Embryonic facial prominence (tissue), 1 donor: ENCODE results near the gene NR6A1.

Source experiments
- DNase-seq: peaks from one replicate; pipeline ENCODE4 v3.0.0-alpha.2; 2016; ENCODE audit errors: extremely low spot score

Gene NR6A1

DNA sequence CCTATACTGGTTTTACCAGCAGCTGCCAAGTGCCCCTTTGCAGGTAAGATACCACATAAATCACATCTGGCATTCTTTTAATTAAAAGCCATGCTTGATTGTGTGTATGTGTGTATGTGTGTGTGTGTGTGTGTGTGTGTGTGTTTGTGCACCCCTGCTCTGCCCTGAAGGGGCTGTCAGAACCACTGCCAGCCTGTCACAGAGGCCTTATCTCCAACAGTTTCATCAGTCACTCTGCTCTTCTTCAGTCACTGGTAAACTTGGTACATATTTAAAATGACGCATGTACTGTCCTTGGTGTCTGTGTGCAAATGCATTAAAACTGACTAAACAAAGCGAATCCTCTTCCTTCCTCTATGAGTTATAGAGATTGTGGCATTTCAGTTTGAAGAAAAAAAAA is 244.9 kb downstream of the NR6A1 start:
- no peak for DNase-seq

DNA sequence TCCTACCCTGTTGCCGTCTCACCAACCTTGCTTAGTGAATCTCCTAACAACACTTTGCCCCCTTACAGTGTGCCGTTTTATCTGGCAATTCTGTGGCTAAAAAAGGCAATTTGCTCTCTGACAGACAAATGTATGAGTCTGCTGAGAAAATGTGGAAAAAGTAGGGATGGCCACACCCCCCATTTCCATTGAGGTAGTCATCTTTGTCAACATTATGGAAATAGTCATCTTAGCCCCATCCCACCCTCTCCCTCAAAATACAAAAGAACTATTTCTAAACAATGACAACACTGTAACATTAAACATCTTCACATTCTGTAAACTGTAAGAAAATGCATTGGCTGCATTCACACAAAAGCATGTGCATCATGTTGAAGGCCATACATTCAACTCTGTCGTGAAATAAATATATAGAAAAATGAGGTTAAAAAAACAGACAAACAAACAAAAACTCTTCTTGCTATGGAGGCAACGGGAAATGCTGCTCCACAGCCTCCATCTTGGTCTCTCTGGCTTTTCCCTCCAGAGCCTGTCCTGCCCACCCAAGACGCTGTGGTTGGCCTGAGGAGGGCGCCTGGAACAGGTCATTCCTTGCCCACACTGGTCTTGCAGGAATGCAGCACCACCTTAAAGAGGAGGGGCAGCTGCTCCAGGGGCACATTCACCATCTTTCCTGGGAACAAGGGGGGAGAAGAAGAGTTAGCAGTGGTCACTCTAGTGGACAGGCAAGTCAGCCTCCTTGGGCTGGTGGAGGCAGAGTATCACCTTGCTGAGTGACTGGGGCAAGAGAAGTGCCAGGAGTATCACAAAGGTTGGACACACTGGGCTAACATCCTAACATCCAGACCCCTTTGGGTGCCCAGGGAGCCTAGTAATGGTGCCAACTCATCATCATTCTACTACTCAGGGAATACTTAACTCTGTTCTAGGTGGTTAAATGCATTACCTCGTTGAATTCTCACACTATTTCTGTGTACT is 248.7 kb downstream of the NR6A1 start:
- DNase-seq, result no peak

DNA sequence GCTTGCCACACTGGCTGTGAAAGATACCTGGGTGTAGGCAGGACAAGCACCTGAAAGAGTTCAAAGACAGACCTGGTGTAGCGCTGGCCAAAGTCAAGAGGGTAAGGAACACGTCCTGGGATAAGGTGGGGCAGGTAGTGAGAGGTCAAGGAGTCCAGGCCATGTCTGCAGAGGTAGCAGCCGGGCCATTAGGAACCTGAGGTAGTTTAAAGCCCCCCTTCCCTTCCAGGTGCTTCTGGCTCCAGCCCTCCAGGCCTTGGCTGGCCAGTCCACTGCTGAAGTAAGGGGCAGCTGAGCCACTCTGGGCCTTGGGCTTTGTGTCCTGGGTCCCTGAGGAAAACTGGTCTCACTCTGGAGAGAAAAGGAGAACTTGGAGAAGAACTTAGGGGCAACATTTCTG is 250.0 kb downstream of the NR6A1 start:
- no peak for DNase-seq

DNA sequence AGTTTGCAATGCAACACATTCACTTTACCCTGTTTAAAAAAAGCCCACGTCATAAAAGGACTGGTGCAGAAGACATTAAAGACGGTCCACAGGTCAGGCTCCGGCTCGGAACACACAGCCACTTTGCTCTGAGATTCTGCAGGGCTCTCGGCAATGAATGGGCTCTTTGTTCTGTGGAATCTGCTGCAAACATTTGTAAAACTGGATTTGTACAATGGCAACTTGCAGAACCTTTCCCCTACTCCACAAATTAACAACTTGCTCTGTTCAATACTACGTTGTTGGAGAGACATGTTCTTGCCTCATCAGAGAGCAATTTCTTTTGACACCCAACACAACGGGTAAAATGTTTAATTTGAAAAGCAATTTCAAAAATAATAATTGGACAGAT is 250.9 kb downstream of the NR6A1 start:
- no peak for DNase-seq

DNA sequence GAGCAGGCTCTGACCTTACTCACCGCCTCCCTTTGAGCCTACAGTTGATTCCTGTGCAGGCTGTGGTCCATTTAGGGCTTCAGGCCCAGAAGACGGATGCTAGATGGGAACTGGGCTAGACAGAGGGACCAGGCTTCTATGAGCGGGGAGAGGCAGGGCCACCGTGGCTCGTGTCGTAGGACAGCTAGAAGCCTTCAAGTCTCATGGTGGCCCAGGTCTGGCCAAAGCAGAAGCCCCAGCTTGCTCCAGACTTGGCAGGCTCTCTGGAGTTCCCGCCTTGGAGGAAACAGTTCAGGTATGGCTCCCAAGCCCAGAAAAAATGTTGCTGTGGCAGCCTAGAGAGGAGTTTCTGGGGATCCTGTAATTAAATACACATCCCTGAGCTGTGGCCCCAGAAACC is 253.0 kb downstream of the NR6A1 start:
- DNase-seq, result no peak

DNA sequence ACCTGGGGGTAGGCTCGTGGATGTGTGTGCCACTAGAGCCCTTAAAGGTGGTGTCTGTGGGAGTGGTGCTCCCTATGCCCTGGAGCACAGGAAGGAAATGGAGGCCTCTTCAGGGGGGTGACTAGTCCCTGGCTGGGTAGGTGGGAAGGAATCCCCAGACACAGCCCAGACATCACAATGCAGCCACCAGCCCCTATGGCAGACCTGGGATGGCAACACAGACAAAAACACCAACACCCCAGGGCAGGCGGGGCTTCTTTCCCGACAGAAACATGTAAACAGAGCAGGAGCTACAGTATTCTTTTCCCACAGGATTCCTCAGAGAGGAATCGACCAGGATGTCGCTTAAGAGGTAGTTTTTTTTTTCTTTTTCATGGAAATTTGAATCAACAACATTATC is 253.5 kb downstream of the NR6A1 start:
- DNase-seq, result no peak

DNA sequence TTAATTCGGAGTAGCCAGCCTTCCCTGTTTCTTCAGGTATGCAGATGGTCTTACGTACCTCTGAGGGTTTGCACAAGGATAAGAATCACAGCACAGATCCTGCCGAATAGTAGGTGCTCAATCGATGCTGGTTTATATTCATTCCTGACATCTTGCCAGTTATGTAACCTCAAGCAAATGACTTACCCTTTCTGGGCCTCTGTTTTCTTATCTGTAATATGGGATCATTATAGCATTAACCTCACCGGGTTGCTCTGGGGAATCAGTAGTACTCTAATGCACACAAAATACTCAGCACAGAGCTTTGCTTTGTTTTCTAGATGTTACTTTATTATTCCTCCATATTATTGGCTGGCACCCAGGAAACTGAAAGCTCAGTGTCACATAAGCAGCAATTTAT is 256.2 kb downstream of the NR6A1 start:
- DNase-seq, result no peak

DNA sequence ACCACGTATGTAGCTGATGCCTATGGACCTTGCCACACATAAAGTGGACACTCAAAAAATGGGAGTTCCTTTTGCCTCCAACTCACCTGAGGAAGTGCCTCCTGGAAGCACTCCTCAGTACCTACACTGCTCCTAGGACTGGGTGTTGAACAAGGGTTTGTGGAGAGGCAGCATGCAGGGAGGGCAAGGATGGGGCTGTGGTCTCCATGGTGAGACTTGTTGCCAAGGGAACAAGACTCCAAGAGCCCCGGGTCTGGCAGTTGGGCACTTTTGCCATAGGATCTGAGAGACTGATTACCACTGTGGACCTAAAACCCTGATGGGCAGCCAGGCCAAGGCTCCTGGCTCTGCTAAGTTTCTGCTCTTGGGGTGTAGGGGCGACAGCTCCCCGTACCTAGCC is 257.0 kb downstream of the NR6A1 start:
- no peak for DNase-seq

DNA sequence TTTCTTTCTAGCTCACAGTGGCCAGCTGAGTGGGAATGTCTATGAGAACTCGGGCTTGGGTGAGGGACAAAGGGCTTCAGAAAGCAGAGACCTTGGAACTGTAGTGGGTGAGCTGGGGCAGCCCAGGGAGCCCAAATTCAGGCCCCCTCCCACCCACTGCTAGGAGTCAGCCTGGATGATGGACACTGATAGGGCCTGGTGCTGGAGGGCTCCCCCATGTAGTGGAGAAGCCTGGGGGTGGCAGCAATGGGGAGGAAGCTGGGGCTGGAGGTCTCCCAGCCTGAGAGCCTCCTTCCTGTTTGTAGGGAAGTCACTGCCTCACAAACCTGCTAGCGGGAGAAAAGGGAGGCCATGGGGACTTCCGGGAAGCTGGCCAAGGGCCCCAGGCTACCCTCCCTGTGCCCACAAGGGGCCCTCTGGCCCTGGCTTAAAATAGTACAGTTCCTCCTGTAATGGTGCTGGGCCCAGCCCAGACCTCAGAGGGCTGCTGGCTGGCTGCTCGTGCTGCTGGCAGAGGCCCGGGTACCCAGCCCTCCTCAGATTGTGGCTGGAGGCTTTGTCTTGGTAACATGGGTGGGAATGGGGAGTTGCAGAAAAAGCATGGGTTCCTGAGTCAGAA is 257.6 kb downstream of the NR6A1 start:
- DNase-seq, result no peak

DNA sequence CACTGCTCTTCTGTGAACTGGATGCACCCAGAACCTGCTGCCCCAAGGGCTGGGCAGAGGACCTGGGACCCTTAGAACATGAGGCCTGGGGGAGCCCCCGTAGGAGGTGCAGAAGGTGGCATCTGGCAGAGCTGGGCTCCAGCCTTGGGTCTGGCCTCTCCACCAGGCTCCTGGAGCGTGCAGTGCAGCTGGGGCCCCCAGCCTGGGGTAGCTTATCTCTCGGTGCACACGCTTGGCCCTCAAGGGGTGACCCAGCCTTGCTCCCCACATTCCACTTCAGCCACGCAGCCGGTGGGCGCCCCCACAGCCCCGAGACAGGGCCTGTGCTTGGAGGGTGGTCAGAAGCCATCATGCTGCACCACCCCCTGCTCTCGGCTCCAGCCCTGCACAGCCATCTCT is 258.3 kb downstream of the NR6A1 start:
- no peak for DNase-seq

DNA sequence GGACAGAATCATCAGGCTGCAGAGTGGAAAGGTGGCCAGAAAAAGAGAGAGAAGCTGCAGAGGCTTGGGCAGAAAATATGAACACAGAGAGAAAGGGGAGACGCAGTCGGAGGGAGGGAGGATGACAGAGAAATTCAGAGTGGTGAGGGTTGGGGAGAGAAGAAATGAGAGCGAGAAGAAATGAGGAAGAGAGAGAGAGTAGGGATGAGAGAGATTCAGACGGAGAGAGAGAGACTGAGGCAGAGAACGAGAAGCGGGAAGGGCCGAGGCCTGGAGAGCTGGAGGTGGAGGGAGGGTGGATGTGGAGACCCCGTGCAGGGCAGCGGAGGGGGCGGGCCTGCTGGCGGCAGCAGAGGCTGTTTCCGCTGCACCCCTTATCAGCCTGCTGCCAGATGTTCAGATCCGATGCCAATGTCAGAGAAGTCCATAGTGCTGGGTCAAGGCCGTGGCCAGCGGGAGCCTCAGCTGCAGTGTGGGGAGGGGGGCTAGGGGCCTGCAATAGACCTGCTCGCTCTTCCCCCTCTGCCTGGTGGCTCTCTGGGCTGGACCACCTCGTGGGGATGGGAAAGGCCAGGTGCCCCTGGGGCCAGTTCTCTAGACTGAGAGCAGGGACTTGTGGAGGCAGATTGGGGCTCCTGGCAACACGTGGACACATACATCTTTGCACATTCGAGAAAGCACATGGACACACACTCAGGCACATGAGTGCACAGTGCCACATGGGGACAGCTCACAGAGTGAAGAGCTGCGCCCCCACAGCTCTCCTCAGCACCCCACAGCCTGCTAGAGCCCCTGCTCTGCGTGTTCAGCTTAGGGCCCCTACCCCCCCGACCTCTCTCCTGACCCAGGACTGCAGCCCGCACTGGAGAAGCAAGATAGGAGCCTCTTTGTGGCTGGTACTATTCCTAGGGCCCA is 259.0 kb downstream of the NR6A1 start:
- DNase-seq, result no peak

DNA sequence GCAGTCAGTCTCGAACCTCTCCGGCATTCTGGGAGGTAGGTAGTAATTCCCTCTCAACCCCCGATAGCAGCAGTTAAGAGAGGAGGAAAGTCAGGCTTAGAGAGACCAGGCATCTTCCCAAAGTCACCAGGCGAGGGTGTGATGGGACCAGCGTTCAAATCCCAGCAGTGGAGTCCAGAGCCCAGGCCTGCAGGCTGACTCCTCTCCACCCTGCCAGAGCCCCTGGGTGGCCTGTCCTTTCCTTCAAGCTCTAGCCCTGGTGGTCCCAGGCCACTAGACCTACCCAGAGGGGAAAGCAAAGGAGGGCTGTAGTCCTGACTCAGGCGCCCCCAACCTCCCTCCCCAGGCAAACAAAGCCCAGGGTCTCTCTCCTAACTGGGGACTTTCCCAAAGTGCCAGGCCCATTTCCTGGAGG is 259.7 kb downstream of the NR6A1 start:
- no peak for DNase-seq

DNA sequence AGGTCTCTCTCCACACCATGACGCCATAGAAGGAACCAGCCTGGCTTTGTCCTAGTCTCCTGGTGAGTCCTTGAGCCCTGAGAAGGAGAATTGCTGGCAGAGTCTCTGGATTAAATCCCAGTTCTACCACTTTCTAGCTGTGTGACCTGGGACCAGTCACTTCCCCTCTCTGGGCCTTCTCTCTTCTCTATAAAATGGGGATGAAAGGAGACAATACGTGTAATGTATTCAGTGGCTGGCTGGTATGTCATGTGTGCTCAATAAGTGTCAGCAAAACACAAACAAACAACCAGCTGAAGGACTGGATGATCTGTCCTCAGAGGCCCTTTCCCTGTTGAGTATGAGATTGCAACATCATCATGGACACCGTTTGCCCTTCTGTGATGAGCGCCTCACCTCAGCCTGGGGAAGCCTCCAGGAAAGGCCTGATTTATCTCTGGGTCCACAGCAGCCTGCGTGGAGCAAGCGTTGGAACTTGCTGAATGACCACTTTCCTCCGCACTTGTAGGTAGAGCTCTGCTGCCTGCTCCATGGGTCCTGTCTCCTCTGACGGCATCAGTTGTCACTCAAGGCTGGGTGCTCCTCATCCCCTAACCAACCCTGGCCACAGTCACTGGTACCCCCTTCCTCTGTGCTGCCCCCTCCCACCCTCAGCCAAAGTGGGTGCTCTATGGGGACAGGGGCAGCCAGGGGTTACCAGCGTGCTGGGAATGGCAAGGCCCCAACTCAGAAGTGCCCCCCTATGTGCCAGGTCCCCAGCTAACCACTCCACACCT is 260.3 kb downstream of the NR6A1 start:
- DNase-seq, result no peak

DNA sequence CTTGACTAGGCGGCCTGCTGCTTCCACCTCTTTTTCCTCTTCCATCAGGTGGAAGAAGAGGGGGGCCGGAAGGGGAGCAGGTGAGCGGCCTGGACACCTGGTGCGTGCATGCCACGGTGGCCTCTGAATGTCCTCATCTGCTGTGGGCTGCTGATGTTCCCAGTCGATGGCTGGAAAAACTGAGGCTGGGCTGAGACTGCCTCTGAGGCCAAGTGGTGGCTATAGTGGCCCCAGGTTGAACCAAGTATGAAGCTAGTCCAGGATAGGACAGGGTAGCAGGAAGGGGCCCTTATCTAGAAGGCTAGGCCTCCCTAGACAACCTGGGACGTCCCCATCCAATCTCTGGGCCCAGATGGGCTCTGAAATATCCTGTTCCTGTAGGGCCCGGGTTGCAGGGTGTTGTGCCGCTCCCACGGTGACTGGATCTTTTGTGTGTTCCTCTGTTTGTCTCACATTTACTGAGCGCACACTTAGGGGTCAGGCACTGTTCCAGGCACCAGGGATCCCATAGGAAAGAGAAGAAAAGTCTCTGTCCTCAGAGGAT is 263.2 kb downstream of the NR6A1 start:
- no peak for DNase-seq

DNA sequence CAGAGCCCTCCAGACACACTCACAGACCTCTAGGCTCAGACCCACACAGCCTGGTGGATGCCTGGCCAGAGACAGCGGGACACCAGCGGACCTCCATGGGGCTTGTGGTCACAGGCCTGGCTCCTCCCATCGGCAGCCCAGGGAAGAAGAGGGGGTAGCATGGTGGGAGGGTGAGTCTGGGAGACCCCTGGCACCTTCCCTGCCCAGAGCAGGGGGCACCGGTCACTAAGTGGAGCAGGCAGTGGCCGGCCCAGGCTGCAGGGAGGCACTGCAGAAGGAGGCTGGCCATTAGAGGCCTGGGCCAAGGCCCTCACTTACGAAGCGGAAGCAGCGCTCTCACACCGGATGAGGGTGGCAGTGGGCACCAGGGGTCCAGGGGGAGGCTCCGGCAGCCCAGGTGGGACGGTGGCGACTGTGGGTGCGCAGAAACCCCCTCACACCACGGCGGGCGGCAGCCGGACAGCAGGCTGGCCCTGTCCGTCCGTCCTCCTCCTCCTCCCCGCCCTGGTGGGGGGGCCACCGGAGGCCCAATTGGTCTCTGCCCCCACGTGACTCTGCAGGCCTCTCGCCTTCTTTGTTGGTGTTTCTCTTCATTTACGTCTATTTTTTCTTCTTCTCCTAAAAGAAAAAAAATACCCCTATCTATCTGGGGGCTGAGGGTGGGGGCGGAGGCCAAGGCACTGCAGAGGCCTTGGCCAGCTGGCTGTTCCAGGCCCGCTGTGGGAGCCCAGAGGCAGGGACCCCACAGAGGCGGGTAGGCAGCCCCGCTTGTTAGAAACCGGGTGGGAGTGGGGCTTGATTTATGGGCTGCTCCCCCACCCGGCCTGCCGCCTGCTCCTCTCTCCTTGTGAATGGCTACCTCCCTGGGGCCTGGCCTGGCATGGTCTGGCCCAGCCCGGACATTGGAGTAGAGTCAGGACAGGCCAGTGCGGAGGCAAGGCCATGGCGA is 263.9 kb downstream of the NR6A1 start, which contains the start of gene NR5A1:
TSS of gene NR5A1 (minus strand) at position 469 of the 949 bp plus-strand sequence. CDS start 4,004 bp downstream, outside the sequence.
- no peak for DNase-seq

DNA sequence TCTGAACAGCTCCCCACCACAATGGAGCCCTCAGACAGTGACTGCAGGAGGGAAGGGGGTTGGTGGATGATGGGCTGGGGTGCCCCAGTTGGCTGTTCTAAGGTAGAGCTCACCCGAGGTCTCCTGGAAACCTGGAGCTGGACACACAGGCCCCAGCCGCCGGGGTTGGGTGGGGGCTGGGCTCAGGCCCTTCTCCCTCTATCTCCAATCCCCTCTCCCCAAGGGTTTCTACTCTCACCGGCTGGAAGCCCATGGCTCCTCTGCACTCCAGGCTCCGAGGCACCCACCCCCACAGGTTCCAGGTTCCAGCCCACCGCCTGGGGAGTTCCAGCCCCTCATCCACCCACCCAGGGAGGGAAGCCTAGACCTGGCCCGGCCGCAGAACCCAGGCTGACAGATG is 264.7 kb downstream of the NR6A1 start:
- DNase-seq, result no peak

DNA sequence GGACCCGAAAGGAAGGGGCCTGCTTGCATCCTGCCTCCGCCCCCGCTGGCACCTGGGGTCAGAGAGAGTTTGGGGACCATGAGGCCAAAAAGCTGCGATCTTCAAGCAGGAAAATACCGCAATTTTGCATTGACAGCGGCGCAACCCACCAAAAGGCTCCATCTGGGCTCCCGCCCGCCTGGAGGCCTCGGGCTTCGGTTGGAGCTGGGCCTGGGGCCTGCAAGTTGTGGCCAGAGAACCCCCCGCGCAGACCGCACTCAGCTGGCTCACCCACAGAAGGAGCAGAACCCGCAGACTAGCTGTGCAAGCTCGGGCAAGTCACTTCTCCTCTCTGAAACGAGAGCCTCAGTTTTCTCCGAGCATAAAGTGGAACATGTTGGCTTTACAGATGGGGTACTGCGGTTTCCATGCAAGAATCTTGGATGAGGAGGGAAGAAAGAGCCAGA is 265.2 kb downstream of the NR6A1 start:
- no peak for DNase-seq

DNA sequence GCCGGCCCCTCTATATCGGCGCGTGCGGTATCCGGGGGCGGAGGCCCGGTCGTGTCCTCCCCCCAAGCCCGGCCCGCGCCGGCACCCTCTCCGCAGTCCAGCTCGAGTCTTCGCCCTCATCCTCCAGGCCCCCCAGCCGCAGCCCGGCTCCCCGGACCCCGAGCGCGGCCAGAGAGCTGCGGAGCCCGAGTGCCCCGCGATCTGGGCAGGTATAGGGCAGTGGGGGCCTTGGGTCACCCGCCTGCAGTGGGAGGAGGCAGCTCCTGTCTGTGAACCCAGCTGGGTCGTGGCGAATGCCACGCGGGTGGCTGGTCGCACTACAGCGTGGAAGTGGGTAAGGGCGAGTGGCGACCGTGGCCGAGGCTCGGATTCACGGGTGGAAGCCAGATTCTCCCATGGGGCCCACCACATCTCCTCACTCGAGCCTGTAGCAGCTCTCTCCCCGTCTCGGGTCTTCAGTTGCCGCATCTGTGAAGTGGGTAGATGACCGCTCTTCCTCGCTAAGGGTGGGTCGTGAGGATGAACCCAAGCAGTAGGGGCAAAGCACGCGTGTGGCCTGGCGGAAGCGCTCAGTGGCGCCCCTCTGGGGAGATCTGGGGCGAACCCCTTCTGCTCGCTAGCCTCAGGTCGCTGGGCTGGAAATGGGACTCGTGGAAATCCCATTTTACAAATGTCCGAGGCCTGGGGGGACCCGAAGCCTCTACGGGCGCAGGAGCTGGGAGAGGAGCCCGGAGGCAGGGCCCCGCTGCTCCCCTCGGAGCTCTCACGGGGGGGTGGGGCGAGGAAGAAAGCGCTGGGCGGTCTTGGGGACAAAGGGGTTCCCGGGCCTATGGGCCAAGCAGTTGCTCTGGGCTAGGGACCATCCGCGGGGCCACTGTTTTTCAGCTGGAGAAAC is 265.9 kb downstream of the NR6A1 start:
- DNase-seq, result no peak

DNA sequence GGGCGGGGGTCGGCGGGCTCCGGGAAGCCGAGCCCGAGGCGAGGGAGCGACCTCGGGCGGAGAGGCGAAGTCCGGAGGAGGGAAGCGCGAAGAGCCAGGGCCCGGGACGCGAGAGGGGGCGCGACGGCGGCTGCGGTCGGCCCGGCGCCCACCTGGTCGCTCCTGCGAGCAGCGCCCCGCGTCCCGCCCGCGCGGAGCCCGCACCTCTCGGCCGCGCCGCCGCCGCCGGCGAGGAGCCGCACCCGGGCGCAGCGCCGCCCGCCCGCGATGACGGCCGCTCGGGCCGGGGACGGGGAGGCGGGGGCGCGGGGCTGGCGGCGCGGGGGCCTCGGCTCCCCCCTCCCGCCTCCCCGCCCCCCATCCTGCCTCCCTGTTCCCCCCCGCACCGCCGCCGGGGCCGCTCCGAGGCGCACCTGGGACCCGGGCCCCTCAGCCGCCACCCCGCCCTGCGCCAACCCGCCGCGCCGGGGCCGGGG is 266.5 kb downstream of the NR6A1 start:
- DNase-seq, result no peak
